ENCODE data around the gene LDAH.
"Not testable (repeated sequence)": the region's sequence is repeated elsewhere in the genome, so short reads cannot be mapped to it uniquely, and the experiment has no call there.

The LDAH gene

DNA sequence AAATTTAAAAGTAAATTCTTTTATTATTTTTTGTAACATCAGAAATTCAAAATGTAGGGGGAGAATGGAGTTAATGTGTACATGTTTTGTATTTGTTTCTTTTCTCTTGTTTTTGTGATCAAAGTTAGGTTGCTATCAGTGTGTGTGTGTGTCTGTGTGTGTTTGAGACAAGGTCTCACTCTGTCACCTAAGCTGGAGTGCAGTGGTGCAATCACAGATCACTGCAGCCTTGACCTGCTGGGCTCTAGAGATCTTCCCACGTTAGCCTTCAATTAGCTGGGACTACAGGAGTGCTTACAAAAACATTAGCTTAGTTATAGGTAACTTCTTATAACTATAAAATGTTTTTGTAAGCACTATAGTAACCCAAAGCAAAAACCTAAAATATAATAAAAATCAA, 105.3 kb downstream of the LDAH start:
- ATAC-seq (ENCODE audit: insufficient read depth, low read depth): no peak
- Histone ChIP-seq H3K4me1 (ENCODE audit: insufficient read depth, low read length) (no peaks in the 10 kb centered on the region), H3K9me3 (ENCODE audit: insufficient read depth, low read length, severe bottlenecking) (peaks cover 4% of the 10 kb centered on the region), H3K9ac (ENCODE audit: low read depth, low read length) (no peak overlapping the region), H3K27ac (ENCODE audit: low read length) (no peak overlapping the region), H3K79me2 (ENCODE audit: insufficient read depth, low read length) (no peaks in the 10 kb centered on the region), H3K27me3 (ENCODE audit: insufficient read depth, low read length, poor library complexity) (no peaks in the 10 kb centered on the region), H3K36me3 (ENCODE audit: insufficient read depth, low read length) (no peaks in the 10 kb centered on the region), H4K20me1 (ENCODE audit: insufficient read depth, low read length) (no peaks in the 10 kb centered on the region), H3K4me2 (ENCODE audit: insufficient read depth, low read length) (no peak overlapping the region), H2AFZ (ENCODE audit: low read depth, low read length) (no peak overlapping the region), H3K4me3 (ENCODE audit: low read depth in 1 of 2, low read length in 2 of 2) (no peak overlapping the region)
- TF ChIP-seq, protein P1, sequence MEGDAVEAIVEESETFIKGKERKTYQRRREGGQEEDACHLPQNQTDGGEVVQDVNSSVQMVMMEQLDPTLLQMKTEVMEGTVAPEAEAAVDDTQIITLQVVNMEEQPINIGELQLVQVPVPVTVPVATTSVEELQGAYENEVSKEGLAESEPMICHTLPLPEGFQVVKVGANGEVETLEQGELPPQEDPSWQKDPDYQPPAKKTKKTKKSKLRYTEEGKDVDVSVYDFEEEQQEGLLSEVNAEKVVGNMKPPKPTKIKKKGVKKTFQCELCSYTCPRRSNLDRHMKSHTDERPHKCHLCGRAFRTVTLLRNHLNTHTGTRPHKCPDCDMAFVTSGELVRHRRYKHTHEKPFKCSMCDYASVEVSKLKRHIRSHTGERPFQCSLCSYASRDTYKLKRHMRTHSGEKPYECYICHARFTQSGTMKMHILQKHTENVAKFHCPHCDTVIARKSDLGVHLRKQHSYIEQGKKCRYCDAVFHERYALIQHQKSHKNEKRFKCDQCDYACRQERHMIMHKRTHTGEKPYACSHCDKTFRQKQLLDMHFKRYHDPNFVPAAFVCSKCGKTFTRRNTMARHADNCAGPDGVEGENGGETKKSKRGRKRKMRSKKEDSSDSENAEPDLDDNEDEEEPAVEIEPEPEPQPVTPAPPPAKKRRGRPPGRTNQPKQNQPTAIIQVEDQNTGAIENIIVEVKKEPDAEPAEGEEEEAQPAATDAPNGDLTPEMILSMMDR (IDR thresholded peaks at IDR 0.05; ENCODE audit: borderline replicate concordance, extremely low read depth, low read length, poor library complexity, severe bottlenecking): no peak
- no peak for TF ChIP-seq EZH2 (IDR thresholded peaks at IDR 0.05; ENCODE audit: borderline replicate concordance, low read depth, low read length, severe bottlenecking)
- no peak for DNase-seq

DNA sequence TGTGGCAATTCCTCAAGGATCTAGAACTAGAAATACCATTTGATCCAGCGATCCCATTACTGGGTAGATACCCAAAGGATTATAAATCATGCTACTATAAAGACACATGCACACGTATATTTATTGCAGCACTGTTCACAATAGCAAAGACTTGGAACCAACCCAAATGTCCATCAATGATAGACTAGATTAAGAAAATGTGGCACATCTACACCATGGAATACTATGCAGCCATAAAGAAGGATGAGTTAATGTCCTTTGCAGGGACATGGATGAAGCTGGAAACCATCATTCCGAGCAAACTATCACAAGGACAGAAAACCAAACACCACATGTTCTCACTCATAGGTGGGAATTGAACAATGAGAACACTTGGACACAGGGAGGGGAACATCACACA, 106.7 kb downstream of the LDAH start:
- not testable (repeated sequence) for H3K36me3 ChIP-seq (ENCODE audit: insufficient read depth, low read length); H4K20me1 ChIP-seq (ENCODE audit: insufficient read depth, low read length); H3K4me1 ChIP-seq (ENCODE audit: insufficient read depth, low read length); H3K4me3 ChIP-seq (ENCODE audit: low read depth in 1 of 2, low read length in 2 of 2); DNase-seq; ATAC-seq (ENCODE audit: insufficient read depth, low read depth); H3K9me3 ChIP-seq (ENCODE audit: insufficient read depth, low read length, severe bottlenecking); H3K9ac ChIP-seq (ENCODE audit: low read depth, low read length); H3K27me3 ChIP-seq (ENCODE audit: insufficient read depth, low read length, poor library complexity); H3K27ac ChIP-seq (ENCODE audit: low read length); H2AFZ ChIP-seq (ENCODE audit: low read depth, low read length); H3K4me2 ChIP-seq (ENCODE audit: insufficient read depth, low read length); H3K79me2 ChIP-seq (ENCODE audit: insufficient read depth, low read length)

DNA sequence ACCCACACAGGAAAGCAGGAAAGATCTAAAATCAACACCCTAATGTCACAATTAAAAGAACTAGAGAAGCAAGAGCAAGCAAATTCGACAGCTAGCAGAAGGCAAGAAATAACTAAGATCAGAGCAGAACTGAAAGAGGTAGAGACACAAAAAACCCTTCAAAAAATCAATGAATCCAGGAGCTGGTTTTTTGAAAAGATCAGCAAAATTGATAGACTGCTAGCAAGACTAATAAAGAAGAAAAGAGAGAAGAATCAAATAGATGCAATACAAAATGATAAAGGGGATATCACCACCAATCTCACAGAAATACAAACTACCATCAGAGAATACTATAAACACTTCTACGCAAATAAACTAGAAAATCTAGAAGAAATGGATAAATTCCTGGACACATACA, 108.5 kb downstream of the LDAH start:
- H3K4me2 ChIP-seq (ENCODE audit: insufficient read depth, low read length); H3K36me3 ChIP-seq (ENCODE audit: insufficient read depth, low read length); H3K4me3 ChIP-seq (ENCODE audit: low read depth in 1 of 2, low read length in 2 of 2); H4K20me1 ChIP-seq (ENCODE audit: insufficient read depth, low read length); H3K9ac ChIP-seq (ENCODE audit: low read depth, low read length); DNase-seq; H3K4me1 ChIP-seq (ENCODE audit: insufficient read depth, low read length); H3K27me3 ChIP-seq (ENCODE audit: insufficient read depth, low read length, poor library complexity); H3K79me2 ChIP-seq (ENCODE audit: insufficient read depth, low read length); H2AFZ ChIP-seq (ENCODE audit: low read depth, low read length); H3K9me3 ChIP-seq (ENCODE audit: insufficient read depth, low read length, severe bottlenecking); H3K27ac ChIP-seq (ENCODE audit: low read length); ATAC-seq (ENCODE audit: insufficient read depth, low read depth): not testable (repeated sequence)

DNA sequence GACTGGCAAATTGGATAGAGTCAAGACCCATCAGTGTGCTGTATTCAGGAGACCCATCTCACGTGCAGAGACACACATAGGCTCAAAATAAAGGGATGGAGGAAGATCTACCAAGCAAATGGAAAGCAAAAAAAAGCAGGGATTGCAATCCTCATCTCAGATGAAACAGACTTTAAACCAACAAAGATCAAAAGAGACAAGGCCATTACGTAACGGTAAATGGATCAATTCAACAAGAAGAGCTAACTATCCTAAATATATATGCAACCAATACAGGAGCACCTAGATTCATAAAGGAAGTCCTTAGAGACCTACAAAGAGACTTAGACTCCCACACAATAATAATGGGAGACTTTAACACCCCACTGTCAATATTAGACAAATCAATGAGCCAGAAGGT, 109.3 kb downstream of the LDAH start:
- H3K79me2 ChIP-seq (ENCODE audit: insufficient read depth, low read length); H3K27ac ChIP-seq (ENCODE audit: low read length); H4K20me1 ChIP-seq (ENCODE audit: insufficient read depth, low read length); H3K9ac ChIP-seq (ENCODE audit: low read depth, low read length); H3K4me2 ChIP-seq (ENCODE audit: insufficient read depth, low read length); DNase-seq; H3K27me3 ChIP-seq (ENCODE audit: insufficient read depth, low read length, poor library complexity); H3K4me1 ChIP-seq (ENCODE audit: insufficient read depth, low read length); H3K4me3 ChIP-seq (ENCODE audit: low read depth in 1 of 2, low read length in 2 of 2); H3K9me3 ChIP-seq (ENCODE audit: insufficient read depth, low read length, severe bottlenecking); H3K36me3 ChIP-seq (ENCODE audit: insufficient read depth, low read length); H2AFZ ChIP-seq (ENCODE audit: low read depth, low read length); ATAC-seq (ENCODE audit: insufficient read depth, low read depth): not testable (repeated sequence)

DNA sequence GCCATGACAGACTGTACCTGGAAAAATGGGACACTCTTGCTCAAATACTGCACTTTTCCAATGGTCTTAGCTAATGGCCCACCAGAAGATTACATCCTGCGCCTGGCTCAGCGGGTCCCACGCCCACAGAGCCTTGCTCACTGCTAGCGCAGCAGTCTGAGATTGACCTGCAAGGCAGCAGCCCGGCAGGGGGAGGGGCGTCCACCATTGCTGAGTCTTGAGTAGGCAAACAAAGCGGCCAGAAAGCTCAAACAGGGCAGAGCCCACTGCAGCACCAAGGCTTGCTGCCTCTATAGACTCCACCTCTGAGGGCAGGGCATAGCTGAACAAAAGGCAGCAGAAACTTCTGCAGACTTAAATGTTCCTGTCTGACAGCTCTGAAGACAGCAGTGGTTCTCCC, 111.3 kb downstream of the LDAH start:
- not testable (repeated sequence) for H4K20me1 ChIP-seq (ENCODE audit: insufficient read depth, low read length); DNase-seq; H3K27me3 ChIP-seq (ENCODE audit: insufficient read depth, low read length, poor library complexity); H3K27ac ChIP-seq (ENCODE audit: low read length); H3K4me1 ChIP-seq (ENCODE audit: insufficient read depth, low read length); H3K9ac ChIP-seq (ENCODE audit: low read depth, low read length); H2AFZ ChIP-seq (ENCODE audit: low read depth, low read length); H3K9me3 ChIP-seq (ENCODE audit: insufficient read depth, low read length, severe bottlenecking); H3K79me2 ChIP-seq (ENCODE audit: insufficient read depth, low read length); H3K36me3 ChIP-seq (ENCODE audit: insufficient read depth, low read length); ATAC-seq (ENCODE audit: insufficient read depth, low read depth); H3K4me3 ChIP-seq (ENCODE audit: low read depth in 1 of 2, low read length in 2 of 2); H3K4me2 ChIP-seq (ENCODE audit: insufficient read depth, low read length)

Measured in DND-41 (cell line).